ENCODE measurements around the gene TMEM121B. TPM values are rescaled to one million over a fixed set of nuclear protein-coding genes. Genes with fewer than 3 reads are reported as not detected.

TMEM121B gene
- under 1 TPM; 0.07 TPM for total RNA-seq

- peak in 1 of 2 donors; percentile 15 for DNase-seq
- Mint-ChIP-seq H3K27me3 (ENCODE audit: low read depth) (peaks cover 20% of the 10 kb centered on the region), H3K4me1 (ENCODE audit: low read depth) (peaks cover 28% of the 10 kb centered on the region), H3K9me3 (no peaks in the 10 kb centered on the region), H3K27ac (no peak within 1 kb of the TSS), H3K4me3 (peak within 1 kb of the TSS; percentile 65 to 80), H3K36me3 (ENCODE audit: insufficient read depth in 2 of 2) (no peaks in the 10 kb centered on the region)
- peak; percentile 3 to 9 for ATAC-seq (replicated peaks in 1 of 2)
Observed at GRCh38 chr22:17121233-17122195, at the start of gene TMEM121B. TSS of gene TMEM121B (minus strand) at chr22:17121360. CDS start at chr22:17121127, 233 bp downstream.

- Mint-ChIP-seq H3K9me3 (no peaks in the 10 kb centered on the region), H3K27me3 (ENCODE audit: low read depth) (no peaks in the 10 kb centered on the region), H3K27ac (no peak overlapping the region), H3K4me1 (ENCODE audit: low read depth) (peaks cover 10% of the 10 kb centered on the region), H3K36me3 (ENCODE audit: insufficient read depth in 2 of 2) (no peaks in the 10 kb centered on the region), H3K4me3 (no peak overlapping the region)
- ATAC-seq (replicated peaks in 1 of 2) (no peak), DNase-seq (no peak)
Observed at GRCh38 chr22:17167486-17167885, 46.3 kb upstream of the TMEM121B start.

GRCh38 chr22:17164392-17165024 lies 43.3 kb upstream of the TMEM121B start:
- peaks cover 6% of the 10 kb centered on the region for H3K4me1 Mint-ChIP-seq (ENCODE audit: low read depth)
- no peak overlapping the region for H3K27ac Mint-ChIP-seq
- DNase-seq (no peak), ATAC-seq (replicated peaks in 1 of 2) (no peak)
- no peaks in the 10 kb centered on the region for H3K27me3 Mint-ChIP-seq (ENCODE audit: low read depth)
- no peaks in the 10 kb centered on the region for H3K9me3 Mint-ChIP-seq
- no peak overlapping the region for H3K4me3 Mint-ChIP-seq
- H3K36me3 Mint-ChIP-seq (ENCODE audit: insufficient read depth in 2 of 2): peaks cover 0 to 3% of the 10 kb centered on the region in 2 donors

DNA sequence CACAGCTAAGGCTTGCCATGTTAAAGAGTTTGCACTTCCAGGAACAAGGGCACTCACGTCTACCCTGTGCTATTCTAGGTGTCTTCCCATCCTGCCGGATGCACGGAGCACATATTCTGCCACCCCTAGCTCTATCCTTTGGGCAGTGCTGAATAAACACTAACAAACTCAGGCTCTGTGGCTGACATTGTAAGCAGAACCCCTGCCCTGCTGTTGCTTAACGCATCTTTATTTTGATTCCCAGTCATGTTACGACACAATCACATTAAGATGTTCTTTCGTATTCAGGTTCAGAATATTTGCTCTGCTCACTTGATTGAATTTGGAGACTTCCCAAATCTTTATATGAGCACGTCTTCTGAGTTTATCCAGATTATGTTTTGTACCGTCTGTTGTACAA lies 41.6 kb upstream of the TMEM121B start:
- no peak overlapping the region for H3K4me3 Mint-ChIP-seq
- no peaks in the 10 kb centered on the region for H3K9me3 Mint-ChIP-seq
- no peak overlapping the region for H3K27ac Mint-ChIP-seq
- no peaks in the 10 kb centered on the region for H3K27me3 Mint-ChIP-seq (ENCODE audit: low read depth)
- ATAC-seq (replicated peaks in 1 of 2): no peak
- H3K4me1 Mint-ChIP-seq (ENCODE audit: low read depth): peaks cover 11% of the 10 kb centered on the region
- H3K36me3 Mint-ChIP-seq (ENCODE audit: insufficient read depth in 2 of 2): peaks cover 0 to 3% of the 10 kb centered on the region in 2 donors
- no peak for DNase-seq

DNA sequence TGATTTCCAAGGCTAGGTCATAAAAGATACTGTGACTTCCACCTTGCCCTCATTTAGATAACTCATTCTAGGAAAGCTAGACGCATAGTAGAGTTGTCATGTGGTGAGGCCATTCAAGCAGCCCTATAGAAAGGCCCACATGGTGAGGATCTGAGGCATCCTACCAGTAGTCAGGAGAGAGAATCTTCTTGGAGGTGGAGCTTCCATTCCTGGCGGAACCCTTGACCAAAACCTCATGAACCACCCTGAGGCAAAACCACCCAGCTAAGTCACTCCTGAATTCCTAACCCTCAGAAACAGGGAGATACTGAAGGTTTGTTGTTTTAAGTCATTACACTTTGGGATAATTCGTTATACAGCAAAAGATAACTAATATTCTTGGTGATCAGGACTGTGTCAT lies 40.8 kb upstream of the TMEM121B start:
- DNase-seq: no peak
- Mint-ChIP-seq H3K4me3 (no peak overlapping the region), H3K27me3 (ENCODE audit: low read depth) (no peaks in the 10 kb centered on the region), H3K36me3 (ENCODE audit: insufficient read depth in 2 of 2) (peaks cover 0 to 3% of the 10 kb centered on the region in 2 donors), H3K4me1 (ENCODE audit: low read depth) (peaks cover 17% of the 10 kb centered on the region), H3K9me3 (no peaks in the 10 kb centered on the region), H3K27ac (no peak overlapping the region)
- no peak for ATAC-seq (replicated peaks in 1 of 2)

DNA sequence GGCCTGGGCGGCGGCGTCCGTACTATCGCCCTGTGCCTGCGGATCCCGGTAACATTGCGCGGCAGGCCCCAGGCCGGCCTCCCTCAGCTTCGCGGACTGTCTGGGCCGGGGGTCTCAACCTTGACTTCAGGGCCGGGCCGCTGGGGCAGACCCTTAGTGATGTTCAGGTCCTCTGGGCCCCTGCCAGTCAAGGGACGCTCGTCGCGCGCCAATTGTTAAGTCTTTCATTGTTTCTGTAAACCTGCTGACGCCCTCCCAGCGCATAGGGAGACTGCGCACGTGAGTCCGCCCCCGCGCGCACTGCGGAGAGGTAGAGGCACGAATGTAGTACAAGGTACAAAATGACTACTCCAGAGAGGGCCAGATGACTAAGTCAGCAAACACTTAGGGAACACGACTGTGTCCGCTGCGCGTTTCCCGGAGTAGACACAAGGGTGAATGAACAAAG lies 38.4 kb upstream of the TMEM121B start:
- Mint-ChIP-seq H3K27ac (peak overlapping the region; percentile 38), H3K4me1 (ENCODE audit: low read depth) (peaks cover 40% of the 10 kb centered on the region), H3K27me3 (ENCODE audit: low read depth) (no peaks in the 10 kb centered on the region), H3K9me3 (no peaks in the 10 kb centered on the region), H3K4me3 (peak overlapping the region; percentile 88 to 91), H3K36me3 (ENCODE audit: insufficient read depth in 2 of 2) (peaks cover 0 to 3% of the 10 kb centered on the region in 2 donors)
- ATAC-seq (replicated peaks in 1 of 2): peak; percentile 59 to 67
- DNase-seq: peak; percentile 72

GRCh38 chr22:17158568-17159503 lies 37.7 kb upstream of the TMEM121B start, which contains the start of gene HDHD5:
TSS of gene HDHD5 (minus strand) at chr22:17159277. CDS start at chr22:17159251, 26 bp downstream.
- peak; percentile 90 to 91 for ATAC-seq (replicated peaks in 1 of 2)
- Mint-ChIP-seq H3K4me1 (ENCODE audit: low read depth) (peaks cover 41% of the 10 kb centered on the region), H3K36me3 (ENCODE audit: insufficient read depth in 2 of 2) (peaks cover 0 to 3% of the 10 kb centered on the region in 2 donors), H3K9me3 (no peaks in the 10 kb centered on the region), H3K27me3 (ENCODE audit: low read depth) (no peaks in the 10 kb centered on the region), H3K27ac (peak within 1 kb of the TSS; percentile 81), H3K4me3 (peak within 1 kb of the TSS; percentile 91 to 96)
- DNase-seq: peak; percentile 88 to 89

- DNase-seq: no peak
- Mint-ChIP-seq H3K4me1 (ENCODE audit: low read depth) (peaks cover 45% of the 10 kb centered on the region), H3K36me3 (ENCODE audit: insufficient read depth in 2 of 2) (peaks cover 0 to 3% of the 10 kb centered on the region in 2 donors), H3K27me3 (ENCODE audit: low read depth) (no peaks in the 10 kb centered on the region), H3K4me3 (peak overlapping the region; percentile 91 to 96), H3K9me3 (no peaks in the 10 kb centered on the region), H3K27ac (peak overlapping the region; percentile 33)
- no peak for ATAC-seq (replicated peaks in 1 of 2)
Observed at GRCh38 chr22:17158176-17158567, 37.0 kb upstream of the TMEM121B start.

DNA sequence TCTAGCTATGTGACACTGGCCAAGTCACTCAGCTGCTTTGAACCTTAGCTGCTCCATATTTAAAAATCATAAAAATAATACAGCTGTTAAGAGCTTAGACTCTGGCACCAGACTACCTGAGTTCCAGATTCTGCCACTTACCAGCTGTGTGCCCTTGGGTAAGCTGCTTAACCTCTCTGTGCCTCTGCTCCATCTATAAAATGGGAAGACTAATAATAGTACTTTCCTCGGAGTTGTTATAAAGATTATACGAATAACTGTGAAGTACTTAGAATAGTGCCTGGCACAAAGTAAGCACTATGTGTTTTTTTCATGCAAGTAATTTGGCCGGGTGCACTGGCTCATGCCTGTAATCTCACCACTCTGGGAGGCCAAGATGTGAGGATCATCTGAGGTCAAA lies 36.6 kb upstream of the TMEM121B start:
- H3K36me3 Mint-ChIP-seq (ENCODE audit: insufficient read depth in 2 of 2): peaks cover 0 to 3% of the 10 kb centered on the region in 2 donors
- H3K27ac Mint-ChIP-seq: peak overlapping the region; percentile 33
- peak overlapping the region; percentile 91 to 96 for H3K4me3 Mint-ChIP-seq
- peaks cover 46% of the 10 kb centered on the region for H3K4me1 Mint-ChIP-seq (ENCODE audit: low read depth)
- ATAC-seq (replicated peaks in 1 of 2) (no peak), DNase-seq (no peak)
- no peaks in the 10 kb centered on the region for H3K27me3 Mint-ChIP-seq (ENCODE audit: low read depth)
- no peaks in the 10 kb centered on the region for H3K9me3 Mint-ChIP-seq

DNA sequence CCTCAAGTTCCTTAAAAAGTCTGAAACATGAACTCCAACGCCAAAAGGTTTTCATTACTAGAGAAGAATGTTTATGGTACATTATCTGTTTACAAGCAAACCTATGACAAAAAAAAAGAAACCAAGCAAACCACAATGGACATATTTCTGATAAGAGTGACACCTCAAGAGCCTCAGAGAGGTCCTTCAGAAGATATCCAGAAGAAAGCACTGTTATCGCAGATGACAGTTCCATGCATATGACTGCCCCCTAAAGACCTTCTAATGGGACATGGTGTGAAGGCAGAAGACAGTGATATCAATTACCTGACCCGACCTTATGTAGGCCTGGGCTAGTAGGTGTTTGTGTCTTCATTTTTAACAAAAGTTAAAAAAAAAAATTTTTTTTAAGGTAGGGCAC lies 34.8 kb upstream of the TMEM121B start:
- DNase-seq (no peak), ATAC-seq (replicated peaks in 1 of 2) (no peak)
- H3K36me3 Mint-ChIP-seq (ENCODE audit: insufficient read depth in 2 of 2): peaks cover 0 to 3% of the 10 kb centered on the region in 2 donors
- H3K27ac Mint-ChIP-seq: no peak overlapping the region
- peak overlapping the region; percentile 18 to 43 for H3K4me3 Mint-ChIP-seq
- H3K27me3 Mint-ChIP-seq (ENCODE audit: low read depth): no peaks in the 10 kb centered on the region
- H3K9me3 Mint-ChIP-seq: no peaks in the 10 kb centered on the region
- peaks cover 52% of the 10 kb centered on the region for H3K4me1 Mint-ChIP-seq (ENCODE audit: low read depth)

GRCh38 chr22:17152971-17153370 lies 31.8 kb upstream of the TMEM121B start:
- no peak overlapping the region for H3K4me3 Mint-ChIP-seq
- H3K27ac Mint-ChIP-seq: no peak overlapping the region
- no peaks in the 10 kb centered on the region for H3K9me3 Mint-ChIP-seq
- H3K36me3 Mint-ChIP-seq (ENCODE audit: insufficient read depth in 2 of 2): no peaks in the 10 kb centered on the region
- no peak for DNase-seq
- H3K4me1 Mint-ChIP-seq (ENCODE audit: low read depth): peaks cover 43% of the 10 kb centered on the region
- ATAC-seq (replicated peaks in 1 of 2): no peak
- no peaks in the 10 kb centered on the region for H3K27me3 Mint-ChIP-seq (ENCODE audit: low read depth)

DNA sequence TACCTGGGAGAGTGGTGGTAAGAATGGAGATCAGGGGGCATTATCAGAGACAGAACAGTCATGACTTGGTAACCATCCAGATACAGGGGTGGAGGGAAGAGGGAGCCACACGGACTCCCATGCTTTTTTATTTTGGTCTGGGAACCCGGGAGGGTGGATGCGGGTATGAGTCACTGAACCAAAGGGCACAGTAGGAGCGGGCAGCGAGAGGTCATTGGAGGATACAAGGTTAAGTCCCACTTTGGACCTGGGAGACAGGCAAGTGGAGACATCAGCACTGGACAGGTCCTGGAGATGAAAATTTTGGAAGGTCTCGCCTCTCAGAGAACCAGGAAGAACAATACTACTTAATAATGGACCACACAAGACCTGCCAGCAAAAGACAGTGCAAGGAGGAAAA lies 31.2 kb upstream of the TMEM121B start:
- no peak overlapping the region for H3K4me3 Mint-ChIP-seq
- H3K9me3 Mint-ChIP-seq: no peaks in the 10 kb centered on the region
- no peaks in the 10 kb centered on the region for H3K27me3 Mint-ChIP-seq (ENCODE audit: low read depth)
- H3K36me3 Mint-ChIP-seq (ENCODE audit: insufficient read depth in 2 of 2): peaks cover 3 to 5% of the 10 kb centered on the region in 2 donors
- peaks cover 37% of the 10 kb centered on the region for H3K4me1 Mint-ChIP-seq (ENCODE audit: low read depth)
- DNase-seq (no peak), ATAC-seq (replicated peaks in 1 of 2) (no peak)
- no peak overlapping the region for H3K27ac Mint-ChIP-seq

All from activated T-cell treated with anti-CD3 and anti-CD28 coated beads, Interleukin-2, amount 50 U/mL, for 72 hours (primary cell).